Activated CD4-positive, alpha-beta T cell treated with anti-CD3 and anti-CD28 coated beads, Interleukin-2, Interleukin-4, amounts not matched to agents 100 ng/mL and 50 ng/mL, durations not matched to agents 16 hours and 8 hours (primary cell): ENCODE data around the gene NPHP3.
A peak's percentile ranks its signal among the peaks of the same experiment; 100 is the strongest.
"Not testable (repeated sequence)": the region's sequence is repeated elsewhere in the genome, so short reads cannot be mapped to it uniquely, and the experiment has no call there.

ENCODE experiments used
- DNase-seq: peaks from one replicate; pipeline ENCODE4 v3.0.0-alpha.2; 2020; ENCODE audit warnings: low spot score

The NPHP3 gene

DNA sequence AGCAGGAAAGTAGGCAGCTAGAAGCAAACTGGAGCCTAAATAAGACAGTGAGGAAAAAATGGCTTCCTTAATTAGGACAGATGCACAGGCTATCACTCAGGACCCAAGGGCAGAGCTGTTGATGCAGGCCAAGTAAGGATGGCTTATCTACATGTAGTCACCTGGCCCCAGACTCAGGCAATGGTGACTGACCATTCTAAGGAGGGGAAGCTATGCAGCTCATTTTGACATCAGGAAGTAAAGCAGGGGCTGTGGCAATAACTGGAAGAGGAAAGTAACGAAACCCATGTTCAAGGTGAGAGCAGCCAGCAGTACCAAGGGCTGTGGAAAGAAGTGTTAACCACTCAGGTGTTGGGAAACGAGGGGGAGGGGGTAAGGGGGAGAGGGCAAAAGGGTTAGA is 78.8 kb downstream of the NPHP3 start:
- no peak for DNase-seq

DNA sequence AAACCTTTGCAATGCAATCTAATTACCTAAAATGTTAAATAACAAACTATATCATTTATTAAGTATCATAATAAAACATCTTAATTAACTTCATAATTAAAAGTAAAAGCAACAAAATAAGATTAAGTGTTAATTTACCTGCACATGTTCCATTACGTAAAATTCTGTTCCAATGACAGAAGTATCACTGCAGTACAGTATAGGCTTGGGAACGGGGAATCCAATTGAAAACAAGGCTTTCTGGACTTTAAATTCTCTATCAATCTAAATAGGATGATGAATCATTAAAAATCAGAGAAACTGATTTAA is 79.7 kb downstream of the NPHP3 start:
- no peak for DNase-seq

DNA sequence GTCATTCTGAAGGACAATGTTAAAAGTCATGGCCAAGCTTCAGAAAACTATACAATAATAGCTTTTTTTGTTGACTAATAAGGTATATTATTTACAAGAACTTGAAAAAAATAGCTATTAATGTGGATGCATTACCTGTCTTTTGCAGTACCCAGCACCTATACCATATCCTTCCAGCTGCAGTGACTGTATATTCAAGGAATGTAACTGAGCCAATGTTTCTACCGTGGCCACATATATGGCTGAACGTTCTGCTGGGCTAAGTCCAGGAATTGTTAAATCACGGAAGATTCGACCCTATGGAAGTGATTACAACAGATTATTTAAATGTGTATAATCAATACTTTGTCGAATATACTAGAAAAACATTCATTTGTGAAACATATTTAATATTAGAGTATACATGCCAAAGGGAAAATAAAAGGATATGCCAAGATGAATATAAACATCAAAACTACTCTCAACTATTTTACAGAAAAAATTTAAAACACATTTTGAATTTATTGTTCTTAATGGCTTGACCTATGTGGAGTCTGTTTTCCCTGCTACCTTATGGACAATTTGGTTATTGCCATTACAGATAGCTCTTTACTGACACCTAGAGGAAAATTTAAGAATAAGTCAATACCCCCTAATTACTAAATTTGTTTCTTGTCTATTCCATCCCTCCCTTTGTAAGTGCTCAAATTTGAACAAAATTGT is 80.2 kb downstream of the NPHP3 start:
- peak; percentile 52 for DNase-seq

DNA sequence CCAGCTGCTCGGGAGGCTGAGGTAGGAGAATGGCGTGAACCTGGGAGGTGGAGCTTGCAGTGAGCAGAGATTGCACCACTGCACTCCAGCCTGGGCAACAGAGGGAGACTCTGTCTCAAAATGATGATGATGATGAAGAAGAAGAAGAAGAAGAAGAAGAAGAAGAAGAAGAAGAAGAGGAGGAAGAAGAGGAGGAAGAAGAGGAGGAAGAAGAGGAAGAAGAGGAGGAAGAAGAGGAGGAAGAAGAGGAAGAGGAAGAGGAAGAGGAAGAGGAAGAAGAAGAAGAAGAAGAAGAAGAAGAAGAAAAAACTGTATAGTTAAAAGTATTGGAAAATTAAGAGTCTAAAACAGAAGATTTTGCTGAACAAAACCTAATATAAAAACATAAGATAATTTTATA is 80.8 kb downstream of the NPHP3 start:
- DNase-seq: not testable (repeated sequence)

DNA sequence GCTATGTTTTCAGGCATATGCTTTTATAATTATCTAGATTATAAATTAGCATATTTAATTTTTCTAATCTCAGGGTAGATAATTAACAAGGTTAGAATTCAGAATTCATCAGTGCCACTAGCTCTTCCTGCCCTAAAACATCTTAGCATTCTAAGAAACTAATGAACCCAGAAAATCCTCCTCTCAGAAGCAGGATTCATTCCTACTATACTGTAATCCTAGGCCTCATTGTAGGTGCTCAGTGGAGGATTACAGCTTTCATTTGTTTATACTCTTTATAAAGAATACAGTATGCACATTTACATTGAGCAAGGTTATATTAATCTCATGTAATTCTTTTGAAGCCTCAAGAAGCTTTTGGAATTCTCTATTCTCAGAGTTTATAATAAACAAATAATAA is 83.5 kb downstream of the NPHP3 start:
- no peak for DNase-seq

DNA sequence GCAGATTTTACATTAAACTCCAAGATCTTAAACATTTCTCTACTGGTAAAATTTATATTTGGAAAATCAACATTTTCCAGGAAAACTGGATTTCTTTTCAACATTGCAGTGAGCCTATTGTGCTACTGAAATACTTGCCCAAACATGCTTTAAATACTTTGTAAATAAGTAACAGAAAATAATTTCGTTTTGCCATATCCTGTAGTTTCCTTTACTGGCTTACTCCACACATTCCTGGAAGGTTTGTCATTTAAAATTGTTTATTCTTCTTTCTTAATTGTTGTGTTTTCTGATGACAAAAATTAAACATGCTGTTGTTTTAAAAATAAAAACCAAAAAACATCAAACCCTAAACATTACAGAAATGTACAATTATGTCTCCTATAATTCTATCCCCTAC is 84.6 kb downstream of the NPHP3 start:
- no peak for DNase-seq

DNA sequence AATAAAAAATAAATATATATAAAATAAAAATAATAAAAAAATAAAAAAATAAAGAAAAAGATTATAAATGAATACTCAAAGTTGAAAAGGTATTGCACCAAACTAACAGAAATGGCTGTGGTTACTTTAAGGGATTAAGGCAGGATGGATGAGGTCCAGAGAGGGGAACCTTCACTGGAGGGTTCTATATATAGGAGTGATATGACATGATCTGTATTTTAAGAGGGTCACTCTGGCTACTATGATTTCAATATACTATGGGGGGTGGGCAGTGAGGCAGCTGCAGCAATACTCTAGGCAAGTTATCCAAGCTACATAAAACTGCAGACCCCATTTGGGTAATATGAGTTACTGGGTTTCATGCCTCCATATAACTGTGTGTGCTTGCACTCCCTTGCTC is 87.2 kb downstream of the NPHP3 start:
- no peak for DNase-seq
